HG03280 (cell line): ENCODE measurements around the gene PPM1H.
"Not testable (repeated sequence)": the region's sequence is repeated elsewhere in the genome, so short reads cannot be mapped to it uniquely, and the experiment has no call there.

Experiments used
- ATAC-seq: cut with Tn5 transposase; IDR thresholded peaks from one replicate; pipeline ENCODE4 v1.9.1; 2021; ENCODE audit warnings: mild to moderate bottlenecking, moderate library complexity; ENCODE audit not compliant: unreplicated experiment

PPM1H gene

GRCh38 chr12:62772416-62772955, 162.5 kb downstream of the PPM1H start:
- no peak for ATAC-seq

- no peak for ATAC-seq
These were observed 163.1 kb downstream of the PPM1H start for GRCh38 chr12:62771828-62772227.

- ATAC-seq: no peak
These were observed 164.6 kb downstream of the PPM1H start for GRCh38 chr12:62770381-62770780.

- ATAC-seq: no peak
These were observed 165.8 kb downstream of the PPM1H start for GRCh38 chr12:62769076-62769619.

- ATAC-seq: no peak
These were observed 167.0 kb downstream of the PPM1H start for GRCh38 chr12:62767946-62768345.

GRCh38 chr12:62767496-62767895, 167.5 kb downstream of the PPM1H start:
- ATAC-seq: no peak

GRCh38 chr12:62766496-62766895, 168.5 kb downstream of the PPM1H start:
- ATAC-seq: no peak

- ATAC-seq: no peak
These were observed 170.9 kb downstream of the PPM1H start for GRCh38 chr12:62763861-62764645.

GRCh38 chr12:62763312-62763711, 171.6 kb downstream of the PPM1H start:
- ATAC-seq: no peak

- ATAC-seq: no peak
These were observed 172.3 kb downstream of the PPM1H start for GRCh38 chr12:62762645-62763044.

GRCh38 chr12:62761658-62762057, 173.3 kb downstream of the PPM1H start:
- ATAC-seq: no peak

GRCh38 chr12:62760779-62761178, 174.2 kb downstream of the PPM1H start:
- ATAC-seq: peak; percentile 82

GRCh38 chr12:62760341-62760740, 174.6 kb downstream of the PPM1H start:
- not testable (repeated sequence) for ATAC-seq

GRCh38 chr12:62758216-62758615, 176.7 kb downstream of the PPM1H start:
- no peak for ATAC-seq

- no peak for ATAC-seq
These were observed 177.9 kb downstream of the PPM1H start for GRCh38 chr12:62757048-62757447.

- no peak for ATAC-seq
These were observed 180.2 kb downstream of the PPM1H start for GRCh38 chr12:62754706-62755105.

GRCh38 chr12:62751810-62752155, 183.2 kb downstream of the PPM1H start:
- ATAC-seq: no peak

- ATAC-seq: no peak
These were observed 183.8 kb downstream of the PPM1H start for GRCh38 chr12:62750941-62751809.

- no peak for ATAC-seq
These were observed 185.4 kb downstream of the PPM1H start for GRCh38 chr12:62749586-62749985.

GRCh38 chr12:62748941-62749468, 185.9 kb downstream of the PPM1H start:
- no peak for ATAC-seq

- no peak for ATAC-seq
These were observed 190.4 kb downstream of the PPM1H start for GRCh38 chr12:62744551-62744950.
